Thyroid gland (tissue), 4 donors: ENCODE measurements around the gene HIC1. TPM values are rescaled to one million over a fixed set of nuclear protein-coding genes. Genes with fewer than 3 reads are reported as not detected.

Experiments
- DNase-seq, 2 donors: peaks; one replicate each; pipeline ENCODE4 v3.0.0-alpha.2; 2019
- H3K27ac ChIP-seq, 3 donors: fragments of 200-600 bp; sonication (generic); 1 replicate in 2 of 3; 2 replicates in 1 of 3; pipeline ENCODE4 v1.5.1; 2016 to 2019; ENCODE audit warnings: mild to moderate bottlenecking in 1 of 3, moderate library complexity in 1 of 3
- H3K27me3 ChIP-seq: fragments of 200-600 bp; sonication (generic); one replicate; pipeline ENCODE4 v1.5.1; 2019
- H3K36me3 ChIP-seq, 2 donors: fragments of 200-600 bp; sonication (generic); one replicate each; pipeline ENCODE4 v1.5.1; 2016 to 2019
- H3K4me1 ChIP-seq, 2 donors: fragments of 200-600 bp; sonication (generic); one replicate each; pipeline ENCODE4 v1.5.1; 2017 to 2019
- H3K4me3 ChIP-seq, 3 donors: fragments of 200-600 bp; sonication (generic); replicated peaks in 1 of 3; 1 replicate in 2 of 3; 2 replicates in 1 of 3; pipeline ENCODE4 v1.5.1; 2016; ENCODE audit warnings: mild to moderate bottlenecking in 1 of 3
- H3K9me3 ChIP-seq: fragments of 200-600 bp; sonication (generic); one replicate; pipeline ENCODE4 v1.5.1; 2017
- POLR2A ChIP-seq, 2 donors: fragments of 450-650 bp; IDR thresholded peaks; one replicate each; pipeline ENCODE4 v1.6.1; 2017; ENCODE audit warnings: antibody characterized with exemption in 2 of 2, mild to moderate bottlenecking in 2 of 2, moderate library complexity in 1 of 2
- WGBS, 2 donors: methylation state at CpG; one replicate each; pipeline ENCODE4 v1.1.5; 2017; 5-methylcytosine and 5-hydroxymethylcytosine counted together
- intact Hi-C: fragments of 100-400 bp; cut with DNase I; formaldehyde crosslinking; loops from one replicate; pipeline ENCODE4 v1.15.1; 2023
- total RNA-seq, 4 donors: library from RNA; depleted of rRNA; stranded (reverse); fragments of >200 nt; gene quantifications; one replicate each; pipeline ENCODE4 v1.2.3, GENCODE V29; 2016
- TF ChIP-seq, protein P1 (sequence below), 6 experiments: fragments of 200-600 bp in 3 of 6; fragments of 450-650 bp in 3 of 6; sonication (generic) in 3 of 6; IDR thresholded peaks; one replicate each; pipeline ENCODE4 v1.5.1; 2016 to 2019; ENCODE audit warnings: antibody characterized with exemption in 6 of 6, mild to moderate bottlenecking in 2 of 6, inconsistent platforms in 1 of 6, moderate library complexity in 1 of 6

HIC1 gene
- total RNA-seq, 4 donors from 2014 or later: 13.3 to 23.2 (median 18.3) TPM

- Histone ChIP-seq H3K4me3 (peak overlapping the region in 1 of 3 donors; percentile 8), H3K27ac (peak overlapping the region in 2 of 3 donors; percentile 44 to 58), H3K4me1 (peaks cover 26 to 69% of the 10 kb centered on the region in 2 donors), H3K27me3 (peaks cover 5% of the 10 kb centered on the region), H3K36me3 (peaks cover 0 to 6% of the 10 kb centered on the region in 2 donors), H3K9me3 (no peaks in the 10 kb centered on the region)
- WGBS, 2 donors: 7 to 10% methylated on average over 8 to 12 of the region's 16 CpGs
- TF ChIP-seq, protein P1, sequence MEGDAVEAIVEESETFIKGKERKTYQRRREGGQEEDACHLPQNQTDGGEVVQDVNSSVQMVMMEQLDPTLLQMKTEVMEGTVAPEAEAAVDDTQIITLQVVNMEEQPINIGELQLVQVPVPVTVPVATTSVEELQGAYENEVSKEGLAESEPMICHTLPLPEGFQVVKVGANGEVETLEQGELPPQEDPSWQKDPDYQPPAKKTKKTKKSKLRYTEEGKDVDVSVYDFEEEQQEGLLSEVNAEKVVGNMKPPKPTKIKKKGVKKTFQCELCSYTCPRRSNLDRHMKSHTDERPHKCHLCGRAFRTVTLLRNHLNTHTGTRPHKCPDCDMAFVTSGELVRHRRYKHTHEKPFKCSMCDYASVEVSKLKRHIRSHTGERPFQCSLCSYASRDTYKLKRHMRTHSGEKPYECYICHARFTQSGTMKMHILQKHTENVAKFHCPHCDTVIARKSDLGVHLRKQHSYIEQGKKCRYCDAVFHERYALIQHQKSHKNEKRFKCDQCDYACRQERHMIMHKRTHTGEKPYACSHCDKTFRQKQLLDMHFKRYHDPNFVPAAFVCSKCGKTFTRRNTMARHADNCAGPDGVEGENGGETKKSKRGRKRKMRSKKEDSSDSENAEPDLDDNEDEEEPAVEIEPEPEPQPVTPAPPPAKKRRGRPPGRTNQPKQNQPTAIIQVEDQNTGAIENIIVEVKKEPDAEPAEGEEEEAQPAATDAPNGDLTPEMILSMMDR (IDR thresholded peaks at IDR 0.05): no peak
- TF ChIP-seq POLR2A (IDR thresholded peaks at IDR 0.05): no peak
- intact Hi-C loops: loop anchor here (2.0 kb wide), 1 partner anchor 191 kb away; no protein-coding TSS in a partner anchor
- no peak for DNase-seq
Measured at GRCh38 chr17:2054262-2054511, 716 bp upstream of the HIC1 start.

GRCh38 chr17:2055292-2056205 lies 646 bp downstream of the HIC1 start:
- Histone ChIP-seq H3K27me3 (peaks cover 5% of the 10 kb centered on the region), H3K4me1 (peaks cover 21 to 74% of the 10 kb centered on the region in 2 donors)

GRCh38 chr17:2056206-2057174 lies 1.6 kb downstream of the HIC1 start:
- DNase-seq: peak; percentile 50 to 62
- no peaks in the 10 kb centered on the region for H3K9me3 ChIP-seq
- no peak for TF ChIP-seq POLR2A (IDR thresholded peaks at IDR 0.05)
- TF ChIP-seq, protein P1 (IDR thresholded peaks at IDR 0.05): peak in 1 of 6 experiments; percentile 24
- peak overlapping the region in 2 of 3 donors; percentile 30 to 58 for H3K4me3 ChIP-seq
- peaks cover 5 to 14% of the 10 kb centered on the region in 2 donors for H3K36me3 ChIP-seq
- H3K27me3 ChIP-seq: peaks cover 5% of the 10 kb centered on the region
- 11 to 23% methylated on average over 20 to 22 of the region's 85 CpGs for WGBS, 2 donors
- peak overlapping the region; percentile 73 to 91 (median 89) for H3K27ac ChIP-seq
- peaks cover 13 to 70% of the 10 kb centered on the region in 2 donors for H3K4me1 ChIP-seq
- intact Hi-C loops: loop anchor here (5.0 kb wide), 2 partner anchors 36 to 226 kb away; no protein-coding TSS in a partner anchor

More at GRCh38 chr17:2055292-2056205, 646 bp downstream of the HIC1 start:
- 3 to 6% methylated on average over 6 to 27 of the region's 113 CpGs for WGBS, 2 donors
- Histone ChIP-seq H3K36me3 (peaks cover 0 to 6% of the 10 kb centered on the region in 2 donors), H3K4me3 (peak overlapping the region in 2 of 3 donors; percentile 21 to 58), H3K27ac (peak overlapping the region; percentile 89 to 91 (median 90)), H3K9me3 (no peaks in the 10 kb centered on the region)
- no peak for TF ChIP-seq POLR2A (IDR thresholded peaks at IDR 0.05)
- TF ChIP-seq, protein P1 (IDR thresholded peaks at IDR 0.05): no peak
- DNase-seq: no peak
- intact Hi-C loops: loop anchor here (2.0 to 5.0 kb wide), 3 partner anchors 37 to 227 kb away; no protein-coding TSS in a partner anchor

- peaks cover 13 to 70% of the 10 kb centered on the region in 2 donors for H3K4me1 ChIP-seq
- intact Hi-C loops: loop anchor here (5.0 kb wide), 2 partner anchors 35 to 225 kb away; no protein-coding TSS in a partner anchor
- TF ChIP-seq, protein P1 (IDR thresholded peaks at IDR 0.05): peak in 1 of 6 experiments; percentile 2
- TF ChIP-seq POLR2A (IDR thresholded peaks at IDR 0.05): no peak
- no peaks in the 10 kb centered on the region for H3K9me3 ChIP-seq
- peaks cover 5% of the 10 kb centered on the region for H3K27me3 ChIP-seq
- no peak for DNase-seq
- H3K27ac ChIP-seq: peak overlapping the region in 1 of 3 donors; percentile 89
- H3K4me3 ChIP-seq: peak overlapping the region in 1 of 3 donors; percentile 58
- H3K36me3 ChIP-seq: peaks cover 5 to 15% of the 10 kb centered on the region in 2 donors
- 33% methylated on average over 3 of the region's 81 CpGs; no CpG with 5 or more reads in 1 of the 2 donors for WGBS, 2 donors
Measured at GRCh38 chr17:2057175-2057759, 2.4 kb downstream of the HIC1 start.
